ENCODE measurements around the gene OR4C3. TPM values are rescaled to one million over a fixed set of nuclear protein-coding genes. Genes with fewer than 3 reads are reported as not detected.
"Not testable (repeated sequence)": the region's sequence is repeated elsewhere in the genome, so short reads cannot be mapped to it uniquely, and the experiment has no call there.

OR4C3 gene
- total RNA-seq = not detected in 2 replicates
- not detected for polyA plus RNA-seq (2012)

GRCh38 chr11:48324620-48325019, at the start of gene OR4C3:
TSS of gene OR4C3 (plus strand) at chr11:48324920. CDS start at chr11:48325022, 102 bp downstream.
- not testable (repeated sequence) for DNase-seq (ENCODE audit: low read depth)

- no peak for DNase-seq (ENCODE audit: low read depth)
These were observed 18.8 kb upstream of the OR4C3 start, which contains the start of gene OR4S1 for GRCh38 chr11:48305923-48306322. TSS of gene OR4S1 (plus strand) at chr11:48306223. CDS start at chr11:48306223, 0 bp downstream.

GRCh38 chr11:48307760-48308386, 16.8 kb upstream of the OR4C3 start:
- DNase-seq (ENCODE audit: low read depth) = peak; percentile 65

- DNase-seq (ENCODE audit: low read depth) = not testable (repeated sequence)
These were observed 11.1 kb upstream of the OR4C3 start for GRCh38 chr11:48313590-48313989.

GRCh38 chr11:48319813-48320212, 4.9 kb upstream of the OR4C3 start:
- DNase-seq (ENCODE audit: low read depth) = not testable (repeated sequence)

- DNase-seq (ENCODE audit: low read depth) = no peak
These were observed 16.7 kb downstream of the OR4C3 start for GRCh38 chr11:48341466-48341865.

- not testable (repeated sequence) for DNase-seq (ENCODE audit: low read depth)
These were observed 17.8 kb downstream of the OR4C3 start for GRCh38 chr11:48342505-48342904.

GRCh38 chr11:48346286-48346685, 21.6 kb downstream of the OR4C3 start:
- DNase-seq (ENCODE audit: low read depth) = not testable (repeated sequence)

- DNase-seq (ENCODE audit: low read depth) = no peak
These were observed 29.3 kb downstream of the OR4C3 start for GRCh38 chr11:48354013-48354412.

- no peak for DNase-seq (ENCODE audit: low read depth)
These were observed 30.0 kb downstream of the OR4C3 start for GRCh38 chr11:48354677-48355076.

GRCh38 chr11:48361289-48361688, 36.6 kb downstream of the OR4C3 start:
- not testable (repeated sequence) for DNase-seq (ENCODE audit: low read depth)

- DNase-seq (ENCODE audit: low read depth) = no peak
These were observed 41.6 kb downstream of the OR4C3 start, which contains the start of gene OR4C5 for GRCh38 chr11:48366365-48366764. TSS of gene OR4C5 (minus strand) at chr11:48366465. CDS start at chr11:48366465, 0 bp downstream.

Other genes with a start within 250 kb of the OR4C3 start
- gene OR4B1, start 108.1 kb upstream of the OR4C3 start, total RNA-seq = not detected in 2 replicates
- not detected in 2 replicates for gene OR4X2, start 79.8 kb upstream of the OR4C3 start, total RNA-seq
- gene OR4X1, start 61.1 kb upstream of the OR4C3 start, total RNA-seq = not detected in 2 replicates
- gene OR4S1, start 18.7 kb upstream of the OR4C3 start, total RNA-seq = not detected in 2 replicates
- gene OR4C5, start 41.5 kb downstream of the OR4C3 start, total RNA-seq = not detected in 2 replicates
- gene OR4A47, start 163.9 kb downstream of the OR4C3 start, total RNA-seq = not detected in 2 replicates